NB4 (cell line): ENCODE measurements around the gene RESP18.

Experiments used
- DNase-seq: peaks from one replicate; pipeline ENCODE4 v3.0.0; 2010; ENCODE audit warnings: low read depth
- H3K4me3 ChIP-seq: one replicate; pipeline ENCODE4 v1.5.1; 2011; ENCODE audit warnings: mild to moderate bottlenecking, low read depth, low read length, moderate library complexity
- MAX ChIP-seq: IDR thresholded peaks from 2 replicates; pipeline ENCODE4 v1.6.1; 2011; ENCODE audit warnings: low read depth, low read length
- MYC ChIP-seq: IDR thresholded peaks from 2 replicates; pipeline ENCODE4 v1.6.1; 2011; ENCODE audit warnings: low read depth, low read length
- POLR2A ChIP-seq: IDR thresholded peaks from 2 replicates; pipeline ENCODE4 v1.6.1; 2011; ENCODE audit warnings: mild to moderate bottlenecking; ENCODE audit not compliant: insufficient read length; ENCODE audit errors: extremely low read depth
- TF ChIP-seq, protein P1 (sequence below): IDR thresholded peaks from one replicate; pipeline ENCODE4 v1.5.1; 2012; ENCODE audit warnings: low read depth, low read length

The RESP18 gene

GRCh38 chr2:219332542-219332941, at the start of gene RESP18:
Gene RESP18, minus strand, starts transcription at chr2:219332744.
- H3K4me3 ChIP-seq = no peak within 1 kb of the TSS
- DNase-seq = no peak
- no peak for TF ChIP-seq POLR2A
- TF ChIP-seq MYC = no peak
- TF ChIP-seq, protein P1, sequence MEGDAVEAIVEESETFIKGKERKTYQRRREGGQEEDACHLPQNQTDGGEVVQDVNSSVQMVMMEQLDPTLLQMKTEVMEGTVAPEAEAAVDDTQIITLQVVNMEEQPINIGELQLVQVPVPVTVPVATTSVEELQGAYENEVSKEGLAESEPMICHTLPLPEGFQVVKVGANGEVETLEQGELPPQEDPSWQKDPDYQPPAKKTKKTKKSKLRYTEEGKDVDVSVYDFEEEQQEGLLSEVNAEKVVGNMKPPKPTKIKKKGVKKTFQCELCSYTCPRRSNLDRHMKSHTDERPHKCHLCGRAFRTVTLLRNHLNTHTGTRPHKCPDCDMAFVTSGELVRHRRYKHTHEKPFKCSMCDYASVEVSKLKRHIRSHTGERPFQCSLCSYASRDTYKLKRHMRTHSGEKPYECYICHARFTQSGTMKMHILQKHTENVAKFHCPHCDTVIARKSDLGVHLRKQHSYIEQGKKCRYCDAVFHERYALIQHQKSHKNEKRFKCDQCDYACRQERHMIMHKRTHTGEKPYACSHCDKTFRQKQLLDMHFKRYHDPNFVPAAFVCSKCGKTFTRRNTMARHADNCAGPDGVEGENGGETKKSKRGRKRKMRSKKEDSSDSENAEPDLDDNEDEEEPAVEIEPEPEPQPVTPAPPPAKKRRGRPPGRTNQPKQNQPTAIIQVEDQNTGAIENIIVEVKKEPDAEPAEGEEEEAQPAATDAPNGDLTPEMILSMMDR = no peak
- no peak for TF ChIP-seq MAX

DNA sequence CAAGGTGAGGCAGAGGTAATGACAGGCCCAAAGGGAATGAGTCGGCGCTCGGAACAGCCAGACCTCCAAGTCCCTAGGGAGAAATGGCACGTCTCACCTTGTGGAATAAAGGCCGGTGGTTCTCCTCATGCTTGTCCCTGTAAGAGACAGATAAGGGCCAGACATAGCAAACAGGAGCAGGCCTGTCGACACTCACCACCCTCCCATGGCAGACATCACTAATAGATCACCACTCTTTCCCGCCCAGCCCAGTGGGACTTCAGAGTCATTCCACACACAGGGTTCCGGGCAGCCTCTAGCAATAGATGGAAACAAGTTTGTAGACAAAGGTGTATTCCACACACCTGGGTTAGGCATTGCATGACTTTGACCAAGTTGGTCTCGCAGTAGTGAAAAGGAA, 48.9 kb upstream of the RESP18 start:
- DNase-seq = no peak
- TF ChIP-seq MYC = no peak
- no peak for TF ChIP-seq POLR2A
- no peak for TF ChIP-seq MAX
- TF ChIP-seq, protein P1 = no peak
- H3K4me3 ChIP-seq = no peak overlapping the region

- TF ChIP-seq POLR2A (no peak), MAX (no peak), MYC (no peak)
- TF ChIP-seq, protein P1 = no peak
- DNase-seq = no peak
- no peak overlapping the region for H3K4me3 ChIP-seq
Observed at GRCh38 chr2:219380926-219381325, 48.4 kb upstream of the RESP18 start.

DNA sequence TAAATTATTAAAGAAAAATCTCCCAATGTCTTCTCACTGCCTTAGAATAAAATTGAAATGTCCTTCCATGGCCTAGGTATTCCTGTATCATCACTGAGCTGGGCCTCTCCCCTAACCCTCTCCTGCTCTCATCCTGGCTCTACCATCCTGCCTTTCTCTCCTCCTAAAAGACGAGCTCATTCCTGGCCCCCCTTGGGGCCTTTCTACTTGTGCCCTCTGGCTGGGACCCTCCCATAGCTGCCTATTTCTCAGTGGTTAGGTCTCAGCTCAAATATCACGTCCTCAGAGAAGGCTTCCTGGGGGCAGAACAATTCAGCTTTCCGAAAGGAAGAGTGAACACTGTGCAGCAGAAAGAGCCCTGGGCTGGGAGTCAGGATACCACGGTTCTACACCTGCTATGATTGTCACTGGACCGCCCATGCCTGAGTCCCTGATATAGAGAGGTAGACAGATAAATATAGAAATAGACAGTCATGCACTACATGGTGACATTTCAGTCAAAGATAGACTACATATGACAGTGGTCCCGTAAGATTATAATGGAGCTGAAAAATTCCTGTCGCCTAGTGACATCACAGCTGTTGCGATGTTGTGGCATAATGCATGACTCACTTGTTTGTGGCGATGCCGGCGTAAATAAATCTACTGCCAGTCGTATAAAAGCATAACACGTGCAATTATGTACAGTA, 45.8 kb upstream of the RESP18 start:
- H3K4me3 ChIP-seq = no peak overlapping the region
- DNase-seq = no peak
- no peak for TF ChIP-seq MYC
- TF ChIP-seq, protein P1 = no peak
- TF ChIP-seq MAX = no peak
- TF ChIP-seq POLR2A = no peak

GRCh38 chr2:219369447-219369861, 36.9 kb upstream of the RESP18 start:
- no peak for DNase-seq
- TF ChIP-seq POLR2A (no peak), MAX (no peak), MYC (no peak)
- TF ChIP-seq, protein P1 = no peak
- H3K4me3 ChIP-seq = no peak overlapping the region

- TF ChIP-seq MYC (no peak), POLR2A (no peak), MAX (no peak)
- TF ChIP-seq, protein P1 = no peak
- H3K4me3 ChIP-seq = no peak overlapping the region
Observed at GRCh38 chr2:219368690-219369191, 36.2 kb upstream of the RESP18 start.

More at GRCh38 chr2:219368690-219369191, 36.2 kb upstream of the RESP18 start:
- no peak for DNase-seq
